GM12891 (cell line): Measurements from ENCODE around the gene TMEM126B.
A peak's percentile ranks its signal among the peaks of the same experiment; 100 is the strongest.

Experiments used
- POLR2A ChIP-seq: IDR thresholded peaks from 2 replicates; pipeline ENCODE4 v1.6.1; 2011; ENCODE audit warnings: low read depth, low read length, control low read depth
- POLR2AphosphoS5 ChIP-seq: IDR thresholded peaks from 2 replicates; pipeline ENCODE4 v1.6.1; 2011; ENCODE audit warnings: low read depth, low read length, control low read depth
- SPI1 ChIP-seq: IDR thresholded peaks from 2 replicates; pipeline ENCODE4 v1.6.1; 2011; ENCODE audit warnings: low read depth, low read length, control low read depth
- TAF1 ChIP-seq: IDR thresholded peaks from 2 replicates; pipeline ENCODE4 v1.6.1; 2011; ENCODE audit warnings: low read depth, low read length, control low read depth

DNA sequence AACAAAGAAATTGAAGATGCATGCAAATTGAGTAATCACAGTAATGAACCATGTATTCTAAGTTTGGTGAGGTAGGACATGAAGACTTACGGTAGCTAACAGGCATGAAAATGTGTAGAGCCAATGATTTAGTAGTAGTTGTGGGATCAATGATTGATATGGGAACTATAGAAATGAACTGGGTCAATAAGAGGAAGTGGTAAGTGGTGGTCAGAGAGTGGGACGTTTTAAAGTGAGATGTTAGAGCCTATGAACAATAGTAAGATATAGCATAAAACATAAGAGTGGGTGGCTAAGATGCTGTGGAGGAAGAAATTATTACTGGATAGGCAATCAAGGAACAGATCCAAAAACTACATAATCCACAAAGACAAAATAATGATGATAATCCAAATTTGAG lies 46.3 kb upstream of the TMEM126B start:
- TF ChIP-seq POLR2AphosphoS5 = no peak
- TF ChIP-seq TAF1 = no peak
- peak; percentile 77 for TF ChIP-seq SPI1
- TF ChIP-seq POLR2A = no peak
